Germinal center (tissue), 1 donor: Measurements from ENCODE around the gene CCDC194.

Experiments
- DNase-seq: peaks from one replicate; pipeline ENCODE4 v3.0.0; 2012; ENCODE audit warnings: mixed read lengths, low spot score

The CCDC194 gene

DNA sequence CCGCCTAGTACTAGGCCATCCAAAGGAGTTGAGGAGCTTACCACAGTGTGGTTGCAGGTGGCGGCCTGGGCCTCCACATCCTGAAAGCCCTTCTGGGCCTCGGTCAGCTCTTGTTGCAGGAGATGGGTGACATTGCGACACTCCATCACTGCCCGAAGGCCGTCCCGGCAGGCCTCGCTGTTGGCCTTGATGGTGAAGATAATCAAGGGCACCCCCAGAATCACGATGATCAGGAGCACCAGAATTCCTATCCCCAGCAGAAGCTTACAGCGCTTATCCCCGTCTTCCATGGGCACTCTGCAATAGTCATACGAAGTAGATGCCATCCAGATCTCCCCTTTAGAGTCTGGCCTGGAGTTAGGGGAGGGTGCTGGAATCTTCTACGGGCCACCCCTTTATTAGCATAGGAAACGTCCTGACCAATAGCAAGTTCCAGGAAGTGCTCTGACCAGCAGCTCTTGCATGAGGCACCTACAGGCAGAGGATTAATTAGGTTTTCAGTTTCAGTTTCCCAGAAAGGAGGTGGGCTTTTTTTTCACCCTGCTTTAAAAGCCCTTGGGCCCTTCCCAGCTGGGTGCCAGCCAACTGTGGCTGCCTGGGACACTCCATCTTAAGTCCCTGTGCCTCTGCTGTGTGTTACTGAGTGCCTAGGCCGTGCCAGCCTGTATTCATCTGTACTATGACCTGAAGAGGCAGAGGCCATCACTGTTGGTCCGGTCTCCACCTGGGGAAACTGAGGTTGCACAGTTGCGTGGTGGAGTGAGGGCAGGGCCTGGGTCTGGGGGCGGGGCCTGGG, 11.5 kb upstream of the CCDC194 start, which contains the start of gene BST2:
Gene BST2 (minus strand): TSS at position 381 of the 796 bp plus-strand sequence. CDS start 55 bp downstream, at position 326.
- peak; percentile 94 for DNase-seq

DNA sequence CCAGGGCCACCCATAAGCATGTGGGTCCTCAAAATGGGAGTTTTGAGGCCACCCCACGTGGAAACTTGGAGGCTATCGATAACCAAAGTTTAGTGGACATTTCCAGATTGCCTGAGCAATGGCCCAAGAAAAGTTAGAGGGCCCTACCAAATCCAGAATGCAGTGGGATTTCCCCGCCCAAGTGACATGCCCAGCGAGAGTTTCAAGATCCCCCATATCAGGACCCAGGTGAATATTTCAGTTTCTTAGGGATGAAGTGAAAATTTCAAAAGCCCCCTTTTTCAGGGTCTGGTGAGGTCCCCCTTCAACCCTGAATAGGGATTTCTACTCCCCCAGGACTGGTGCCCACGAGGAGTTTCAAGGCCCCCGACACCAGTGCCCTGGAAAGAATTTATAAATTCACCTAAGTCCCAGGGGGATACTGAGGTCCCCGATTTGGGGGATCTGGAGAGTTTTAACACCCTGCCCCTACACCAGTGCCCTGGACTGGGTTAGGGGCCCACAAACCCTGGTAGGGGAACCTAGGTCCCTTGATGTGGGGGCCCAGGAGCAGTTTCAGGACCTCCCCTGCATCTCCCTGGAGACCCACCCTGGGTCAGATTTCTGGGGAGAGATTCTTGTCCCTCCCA, 10.7 kb upstream of the CCDC194 start:
- DNase-seq = no peak

DNA sequence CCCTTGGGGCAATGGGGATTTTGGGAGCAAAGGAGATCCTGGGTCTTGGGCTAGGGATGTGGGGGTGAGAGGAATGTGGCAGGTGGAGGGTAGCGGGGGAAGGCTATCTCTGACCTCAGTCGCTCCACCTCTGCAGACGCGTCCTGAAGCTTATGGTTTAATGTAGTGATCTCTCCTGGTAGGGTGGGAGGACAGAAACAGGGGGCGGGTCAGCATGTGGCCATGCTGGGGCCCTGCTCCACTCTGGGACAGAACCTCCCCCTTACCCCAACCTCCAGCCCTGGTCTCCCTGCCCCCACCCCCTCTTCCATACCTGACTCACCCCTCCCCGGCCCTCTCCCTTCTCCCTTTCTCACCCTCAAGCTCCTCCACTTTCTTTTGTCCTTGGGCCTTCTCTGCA, 10.0 kb upstream of the CCDC194 start:
- no peak for DNase-seq

DNA sequence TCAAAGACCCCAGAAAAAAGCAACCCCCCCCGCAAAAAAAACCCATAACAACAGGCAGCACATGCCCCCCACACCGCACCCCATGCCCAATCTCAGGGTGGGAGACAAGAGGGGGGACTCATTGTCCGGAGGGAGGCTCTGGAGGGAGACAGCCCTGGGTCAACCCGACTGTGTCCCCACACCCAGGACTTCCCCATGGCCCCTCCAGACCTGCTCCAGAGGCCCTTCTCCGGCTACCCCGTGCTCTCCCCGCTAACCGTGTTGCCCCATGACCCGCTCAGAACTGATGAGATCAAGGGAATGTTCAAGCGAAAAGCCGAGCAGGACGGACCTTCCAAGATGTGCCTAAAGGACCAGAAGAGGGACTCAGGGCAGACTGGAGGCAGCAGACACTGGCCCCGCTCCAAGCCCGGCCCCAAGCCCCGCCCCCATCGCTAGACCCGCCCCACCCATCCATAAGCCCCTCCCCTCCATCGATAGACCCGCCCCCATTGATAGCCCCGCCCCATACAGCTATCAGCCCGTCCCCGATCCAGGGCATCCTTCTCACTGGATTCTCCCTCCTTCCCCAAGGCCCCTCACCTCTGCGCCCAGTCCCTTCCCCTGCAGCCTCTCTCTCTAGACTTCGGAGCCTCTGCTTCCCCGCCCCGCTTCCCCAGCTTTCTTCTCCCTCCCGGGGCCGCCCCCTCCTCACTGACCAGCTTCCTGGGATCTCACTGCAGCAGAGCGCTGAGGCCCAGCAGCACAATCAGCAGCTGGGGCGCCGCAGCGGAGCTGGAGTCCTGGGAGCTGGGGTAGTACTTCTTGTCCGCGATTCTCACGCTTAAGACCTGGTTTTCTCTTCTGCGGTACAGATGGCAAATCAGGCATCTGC, 9.2 kb upstream of the CCDC194 start:
- peak; percentile 83 for DNase-seq

DNA sequence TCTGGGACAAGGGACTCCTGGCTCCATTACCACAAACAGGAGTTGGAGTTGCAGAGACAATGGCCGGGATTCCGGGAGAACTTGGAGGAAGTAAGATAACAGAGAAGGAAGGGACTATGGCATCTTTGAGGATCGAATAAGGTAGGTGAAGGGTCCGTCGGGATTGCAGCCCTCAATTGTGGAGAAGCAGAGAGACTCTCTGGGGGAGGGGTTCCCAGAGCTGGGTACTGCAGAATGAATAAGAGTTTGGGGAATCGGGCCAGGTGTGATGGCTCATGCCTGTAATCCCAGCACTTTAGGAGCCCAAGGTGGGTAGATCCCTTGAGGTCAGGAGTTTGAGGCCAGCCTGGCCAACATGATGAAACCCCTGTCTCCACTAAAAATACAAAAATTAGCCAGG, 7.6 kb upstream of the CCDC194 start:
- DNase-seq = no peak

DNA sequence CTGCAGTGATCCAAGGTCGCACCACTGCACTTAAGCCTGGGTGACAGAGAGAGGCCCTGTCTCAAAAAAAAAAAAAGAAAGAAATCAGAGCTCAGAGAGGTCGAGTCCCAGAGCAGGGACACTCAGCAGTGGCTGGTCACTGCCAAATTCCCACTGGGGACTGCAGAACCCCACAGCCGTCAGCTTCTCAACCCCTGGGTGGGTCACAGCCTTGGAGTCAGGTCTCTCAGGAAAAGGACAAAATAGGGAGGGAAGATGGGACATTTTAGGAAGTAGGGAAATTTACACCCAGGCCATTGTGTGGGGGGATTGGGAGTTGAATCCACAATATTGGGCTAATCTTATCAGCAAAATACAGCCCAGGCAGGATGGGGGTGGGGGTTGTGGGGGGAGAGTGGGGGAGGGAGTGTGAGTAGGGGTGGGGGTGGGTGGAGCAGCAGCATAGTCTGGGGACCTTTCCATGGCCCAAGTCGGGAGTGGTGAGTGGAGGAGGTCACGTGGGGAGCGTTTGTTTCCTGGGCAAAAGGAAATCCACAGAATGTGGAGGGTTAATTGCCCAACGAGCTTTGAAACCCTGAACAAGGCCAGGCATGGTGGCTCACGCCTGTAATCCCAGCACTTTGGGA, 5.0 kb upstream of the CCDC194 start:
- no peak for DNase-seq

DNA sequence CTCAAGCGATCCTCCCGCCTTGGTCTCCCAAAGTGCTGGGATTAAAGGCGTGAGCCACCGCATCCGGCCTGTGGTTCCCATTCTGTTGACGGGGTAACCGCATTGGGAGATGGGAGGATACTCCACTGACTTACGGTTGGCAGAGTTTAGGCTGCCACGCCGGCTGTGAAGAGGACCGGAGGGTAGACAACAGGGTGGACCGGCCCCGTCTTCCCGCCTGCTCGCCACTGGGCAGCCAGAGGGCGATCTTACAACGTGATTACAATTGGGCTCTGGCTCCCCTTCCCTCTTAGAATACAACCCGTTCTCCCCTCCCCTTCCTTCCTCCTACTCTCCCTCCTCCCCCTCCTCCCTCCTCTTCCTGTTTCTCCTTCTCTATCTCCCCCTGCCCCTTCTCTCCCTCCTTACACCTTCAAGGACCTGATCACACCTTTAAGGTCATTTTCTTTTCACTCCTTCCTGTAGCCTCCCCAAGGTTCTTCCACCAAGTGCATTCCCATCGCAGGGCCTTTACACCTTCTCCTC, 957 bp upstream of the CCDC194 start:
- DNase-seq = peak; percentile 69

DNA sequence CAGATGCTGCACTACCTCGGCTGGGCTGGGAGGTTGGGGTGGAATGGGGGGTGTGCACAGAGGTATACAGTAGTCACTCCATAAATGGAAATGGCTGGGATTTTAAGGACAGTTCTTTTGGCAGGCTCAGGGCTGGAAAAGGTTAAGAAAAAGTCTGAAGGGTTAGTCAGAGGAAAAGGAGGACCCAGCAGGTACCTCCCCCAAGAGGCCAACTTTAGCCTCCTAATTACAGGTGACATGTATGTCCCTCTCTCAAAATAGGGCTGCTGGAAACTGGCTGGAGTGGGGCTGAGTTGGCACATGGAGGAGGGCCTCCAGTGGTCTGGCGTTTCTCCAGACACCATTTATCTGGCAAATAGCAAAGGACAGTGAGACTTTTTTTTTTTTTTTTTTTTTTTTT, 994 bp downstream of the CCDC194 start:
- no peak for DNase-seq

DNA sequence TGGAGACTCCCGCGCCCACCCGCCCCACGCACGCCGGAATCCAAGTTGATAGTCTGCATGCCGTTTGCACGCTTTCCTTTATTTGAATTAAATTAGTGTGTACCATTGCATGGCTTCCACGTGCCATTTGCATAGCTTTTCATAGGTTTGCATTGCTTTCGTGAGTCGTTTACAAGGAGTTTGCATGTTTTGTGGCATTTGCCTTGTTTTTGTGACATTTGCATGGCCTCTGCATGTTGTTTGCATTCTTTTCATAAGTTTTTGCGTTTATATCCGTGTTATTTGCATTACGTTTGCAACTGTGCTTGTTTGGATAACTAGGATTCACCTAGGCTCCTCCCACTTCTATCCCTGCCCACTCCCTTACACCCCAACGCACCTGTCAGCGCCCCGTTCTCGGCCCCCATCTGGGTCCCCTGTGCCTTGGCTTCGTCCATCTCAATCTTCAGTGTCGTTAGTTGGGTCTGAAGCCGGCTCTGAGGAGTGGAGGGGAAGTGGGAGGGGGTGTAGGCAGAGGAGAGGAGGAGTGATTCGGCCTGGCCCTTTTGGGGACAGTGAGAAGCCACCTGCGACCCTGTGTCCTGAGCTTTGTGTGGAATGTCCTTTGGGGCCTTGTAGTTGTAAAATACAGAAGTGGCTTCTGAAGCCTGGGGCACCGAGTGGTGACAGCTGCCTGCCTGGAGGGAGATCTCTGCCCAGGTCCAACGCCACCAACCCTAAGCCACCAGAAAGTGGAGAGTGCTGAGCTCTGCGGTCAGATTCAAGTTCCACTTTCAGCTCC, 2.4 kb downstream of the CCDC194 start:
- DNase-seq = peak; percentile 30

DNA sequence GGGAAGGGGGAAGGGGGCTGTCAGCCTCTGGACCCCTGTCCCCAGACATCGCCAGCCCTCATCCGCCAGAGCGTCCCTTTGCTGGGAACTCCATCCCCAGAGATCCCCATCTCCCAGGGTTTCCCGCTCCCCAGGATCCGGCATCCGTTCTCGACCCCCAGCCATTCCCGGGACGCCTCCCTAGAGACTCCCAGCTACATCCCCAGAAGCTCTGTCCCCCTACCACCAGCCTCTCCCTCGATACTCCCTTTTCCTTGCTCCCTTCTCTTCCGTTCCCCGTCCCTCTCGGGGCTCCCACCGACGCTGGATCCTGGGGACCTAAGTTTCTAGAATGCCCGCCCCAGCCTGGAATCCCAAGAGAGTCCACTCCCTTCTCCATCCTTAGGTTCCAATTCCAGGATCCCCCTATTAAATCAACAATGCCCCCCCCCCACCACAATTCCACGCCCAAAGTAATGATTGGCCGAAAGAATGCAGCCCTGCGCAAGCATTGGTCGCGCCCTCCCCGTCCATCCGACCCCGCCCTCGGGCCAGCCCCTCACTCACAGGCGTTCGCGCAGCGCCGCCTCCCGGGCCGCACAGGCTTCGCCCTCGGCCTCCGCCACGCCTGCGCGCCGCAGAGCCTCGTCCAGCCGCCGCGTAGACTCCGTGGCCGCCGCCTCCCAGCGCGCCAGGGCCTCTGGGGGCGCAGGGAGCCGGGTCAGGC, 3.2 kb downstream of the CCDC194 start:
- DNase-seq = peak; percentile 96

DNA sequence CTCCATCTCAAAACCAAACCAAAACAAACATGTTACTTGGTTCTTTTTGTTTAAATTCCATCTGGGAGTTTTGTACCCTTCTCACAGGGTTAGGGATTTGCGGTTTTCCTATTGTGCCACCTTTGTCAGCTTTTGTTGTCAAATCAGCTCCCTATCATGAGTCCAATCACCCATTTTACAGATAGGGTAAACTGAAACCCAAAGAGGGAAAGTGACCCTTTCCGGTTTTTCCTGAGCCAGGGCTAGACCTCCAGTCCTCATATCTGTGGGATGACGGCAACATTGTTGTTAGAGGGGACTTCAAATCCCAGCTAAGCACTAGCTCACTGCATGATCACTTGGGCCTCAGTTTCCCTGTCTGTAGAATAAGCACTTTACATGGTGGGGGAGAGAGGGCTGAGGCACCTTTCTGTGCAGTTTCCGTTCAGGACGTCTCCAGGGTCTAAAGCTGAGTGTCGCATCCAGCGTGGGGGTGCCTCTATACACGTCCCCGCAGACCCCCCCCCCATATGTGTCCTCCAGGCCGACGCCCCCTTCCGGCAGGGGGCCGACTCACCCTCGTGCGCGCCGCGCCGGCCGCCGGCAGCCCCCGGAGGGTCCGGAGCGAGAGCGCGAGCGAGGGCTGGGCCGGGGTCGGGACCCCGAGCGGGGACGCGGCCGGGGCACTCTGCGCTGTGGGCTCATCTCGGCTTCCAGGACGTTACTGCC, 3.9 kb downstream of the CCDC194 start:
- peak; percentile 22 for DNase-seq

DNA sequence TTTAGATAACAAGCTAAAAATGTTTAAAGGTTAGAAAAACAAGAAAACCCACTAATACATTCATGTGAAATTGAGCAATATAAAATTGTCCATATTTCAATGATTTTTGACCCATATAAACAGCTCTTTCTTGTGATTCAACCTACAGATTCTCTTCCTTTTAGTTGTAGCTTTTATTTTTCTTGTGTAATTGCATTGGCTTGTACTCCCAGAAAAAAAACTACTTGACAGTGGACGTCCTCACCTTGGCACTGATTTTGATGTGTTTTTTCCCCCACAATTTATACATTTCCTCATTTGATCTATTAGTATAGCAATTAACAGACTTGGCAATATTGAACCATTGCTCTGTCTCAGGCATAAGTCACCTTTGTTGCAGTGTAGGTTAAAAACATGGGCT, 4.7 kb downstream of the CCDC194 start:
- DNase-seq = no peak

DNA sequence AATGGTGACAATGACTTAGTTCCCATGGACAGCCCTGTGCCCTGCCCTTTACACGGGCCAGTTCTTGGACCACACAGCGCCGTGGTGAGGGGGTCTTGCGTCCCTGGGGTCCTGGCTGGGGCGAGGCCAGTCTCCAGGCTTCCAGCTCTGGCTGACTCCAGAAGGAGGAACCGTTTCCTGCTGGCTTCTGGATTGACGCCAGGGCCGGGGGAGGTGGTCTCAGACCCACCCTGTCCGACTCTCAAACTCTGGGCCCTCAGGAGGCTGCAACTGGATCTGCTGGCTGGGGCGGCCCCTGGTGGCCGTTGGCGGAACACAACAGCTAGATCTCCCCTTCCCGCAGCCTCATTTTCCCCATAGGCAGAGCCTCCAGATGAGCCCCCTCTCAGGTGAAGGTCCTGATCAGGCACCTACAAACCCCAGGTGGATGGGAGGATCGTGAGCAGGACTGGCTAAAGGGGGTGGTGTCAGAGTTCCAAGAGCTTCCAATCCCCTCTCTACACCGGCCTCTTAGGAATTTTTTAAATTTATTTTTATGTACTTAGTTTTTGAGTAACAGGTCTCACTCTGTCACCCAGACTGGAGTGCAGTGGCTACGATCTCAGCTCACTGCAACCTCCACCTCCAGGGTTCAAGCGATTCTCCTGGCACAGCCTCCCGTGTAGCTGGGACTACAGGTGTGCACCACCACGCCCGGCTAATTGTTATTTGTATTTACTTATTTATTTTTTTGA, 8.0 kb downstream of the CCDC194 start:
- peak; percentile 82 for DNase-seq

DNA sequence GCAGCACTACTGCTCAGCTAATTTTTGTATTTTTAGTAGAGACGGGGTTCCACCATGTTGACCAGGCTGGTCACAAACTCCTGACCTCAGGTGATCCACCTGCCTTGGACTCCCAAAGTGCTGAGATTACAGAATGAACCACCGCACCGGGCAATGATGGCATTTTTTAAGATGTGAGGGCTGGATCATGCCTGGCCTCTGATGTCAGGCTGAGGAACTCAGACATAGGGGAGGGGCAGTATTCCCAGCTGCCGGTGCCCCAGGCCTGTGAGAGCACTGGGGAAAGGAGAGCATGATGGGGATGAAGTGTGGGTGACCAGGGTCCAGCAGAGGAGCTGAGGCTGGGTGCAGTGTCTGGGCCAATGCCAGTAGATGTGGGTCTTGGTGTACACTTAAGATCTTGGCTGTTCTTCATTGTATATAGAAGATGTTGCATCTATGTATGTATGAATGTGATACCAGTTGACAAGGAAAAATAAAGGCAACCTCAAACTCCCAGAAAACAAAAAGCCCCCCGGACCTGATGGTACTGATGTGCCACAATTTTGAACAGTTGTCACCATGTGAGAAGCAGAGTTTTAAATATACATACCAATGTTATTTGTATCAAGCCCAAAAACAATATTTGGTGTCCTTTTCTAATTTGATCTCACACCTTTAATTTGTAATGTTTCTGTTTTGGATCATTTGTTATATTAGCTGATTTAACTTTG, 13.4 kb downstream of the CCDC194 start:
- DNase-seq = no peak

DNA sequence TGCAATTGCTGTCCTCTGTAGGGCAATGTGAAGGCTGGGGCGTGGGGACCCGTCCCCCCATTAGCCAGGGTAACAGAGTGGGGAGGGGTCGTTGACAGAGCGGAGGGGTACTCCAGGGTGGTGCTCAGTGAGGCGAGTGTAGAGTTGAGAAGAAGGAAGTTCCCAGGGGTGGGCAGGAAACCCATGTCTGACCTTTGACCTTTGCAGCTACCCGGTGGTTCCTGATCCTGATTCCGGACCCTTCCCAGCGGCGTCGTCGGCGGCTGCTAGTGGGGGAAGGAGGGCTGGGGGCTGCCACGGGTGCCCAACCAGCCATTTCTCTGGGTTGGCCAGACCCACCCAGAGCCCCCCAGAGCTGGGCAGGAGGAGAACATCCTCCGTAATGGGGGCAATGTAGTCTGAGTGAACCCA, 14.8 kb downstream of the CCDC194 start:
- DNase-seq = no peak

DNA sequence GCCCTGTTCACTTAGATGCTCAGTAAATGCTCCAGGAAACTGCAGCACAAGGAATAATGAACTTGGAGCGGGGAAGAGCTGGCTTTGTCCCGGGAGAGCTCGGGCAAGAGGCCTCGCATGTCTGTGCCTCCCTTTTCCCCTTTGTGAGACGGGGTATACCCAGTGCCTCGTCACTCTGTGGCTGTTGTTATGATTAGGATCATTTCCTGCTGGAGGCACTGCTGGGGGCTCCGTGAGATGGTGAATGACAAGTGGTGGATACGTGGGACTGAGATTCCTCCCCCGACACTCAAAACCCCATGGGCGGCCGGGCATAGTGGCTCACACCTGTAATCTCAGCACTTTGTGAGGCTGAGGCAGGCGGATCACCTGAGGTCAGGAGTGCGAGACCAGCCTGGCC, 15.7 kb downstream of the CCDC194 start:
- DNase-seq = no peak

DNA sequence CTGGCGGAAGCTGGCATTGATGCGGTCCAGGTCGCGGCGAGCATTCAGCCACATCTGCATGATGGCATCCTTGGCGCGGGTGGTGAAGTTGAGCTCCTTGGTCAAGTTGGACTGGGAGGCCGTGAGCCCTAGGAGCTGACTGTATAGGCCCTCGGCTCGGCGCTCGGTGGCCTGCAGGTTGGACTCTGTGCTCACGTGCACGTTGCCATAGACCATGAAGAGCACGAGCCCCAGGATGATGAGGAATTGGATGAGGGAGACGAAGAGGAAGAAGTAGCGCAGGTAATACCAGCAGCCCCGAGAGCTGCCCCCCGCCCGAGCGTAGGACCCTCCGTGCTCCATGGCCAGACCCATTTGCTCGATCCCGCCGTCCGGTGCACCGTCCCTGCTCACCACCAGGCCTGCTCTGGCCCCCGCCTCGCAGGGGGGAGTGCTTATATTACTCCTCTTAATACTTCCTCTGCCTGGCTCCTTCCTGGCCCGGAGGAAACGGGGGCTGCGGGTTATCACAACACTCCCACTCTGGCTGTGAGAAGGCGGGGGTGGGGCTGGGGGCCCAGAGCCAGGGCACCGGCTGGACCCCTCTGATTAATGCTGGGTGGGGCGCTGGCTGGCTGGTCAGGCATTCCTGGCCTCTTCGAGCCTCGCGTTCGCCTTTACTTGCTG, 16.9 kb downstream of the CCDC194 start, which contains the start of gene PLVAP:
Gene PLVAP (minus strand): TSS at position 408 of the 666 bp plus-strand sequence. CDS start 54 bp downstream, at position 354.
- no peak for DNase-seq
